Tibial artery (tissue), 4 donors: Measurements from ENCODE around the gene NMRK2.

ENCODE experiments used
- DNase-seq, 2 donors: peaks; one replicate each; pipeline ENCODE4 v3.0.0-alpha.2; 2019
- H3K27ac ChIP-seq, 2 donors: fragments of 200-600 bp; sonication (generic) in 1 of 2; 1 replicate in 1 of 2; 2 replicates in 1 of 2; pipeline ENCODE4 v1.5.1; 2018 to 2019; ENCODE audit warnings: mild to moderate bottlenecking in 1 of 2
- H3K27me3 ChIP-seq, 2 donors: fragments of 200-600 bp; sonication (generic) in 1 of 2; one replicate each; pipeline versions ENCODE4 v1.5.1 to v1.6.0; 2016 to 2019
- H3K36me3 ChIP-seq, 3 donors: fragments of 200-600 bp; sonication (generic) in 2 of 3; one replicate each; pipeline ENCODE4 v1.5.1; 2016 to 2019; ENCODE audit warnings: mild to moderate bottlenecking in 2 of 3
- H3K4me1 ChIP-seq, 4 donors: fragments of 200-600 bp; sonication (generic) in 2 of 4; 1 replicate in 3 of 4; 2 replicates in 1 of 4; pipeline ENCODE4 v1.5.1; 2016 to 2019
- H3K4me3 ChIP-seq, 2 donors: fragments of 200-600 bp; sonication (generic) in 1 of 2; 1 replicate in 1 of 2; 2 replicates in 1 of 2; pipeline ENCODE4 v1.5.1; 2018 to 2019; ENCODE audit warnings: mild to moderate bottlenecking in 2 of 2
- H3K9me3 ChIP-seq, 3 donors: fragments of 200-600 bp; sonication (generic) in 1 of 3; one replicate each; pipeline ENCODE4 v1.5.1; 2016 to 2019
- intact Hi-C: fragments of 100-400 bp; cut with DNase I; formaldehyde crosslinking; loops from one replicate; pipeline ENCODE4 v1.15.0; 2023; ENCODE audit warnings: low total_unique reads
- TF ChIP-seq, protein P1 (sequence below), 2 experiments: fragments of 200-600 bp in 1 of 2; fragments of 450-650 bp in 1 of 2; IDR thresholded peaks; one replicate each; pipeline ENCODE4 v1.5.1; 2017 to 2019; ENCODE audit warnings: antibody characterized with exemption in 2 of 2, mild to moderate bottlenecking in 1 of 2, moderate library complexity in 1 of 2

NMRK2 gene

DNA sequence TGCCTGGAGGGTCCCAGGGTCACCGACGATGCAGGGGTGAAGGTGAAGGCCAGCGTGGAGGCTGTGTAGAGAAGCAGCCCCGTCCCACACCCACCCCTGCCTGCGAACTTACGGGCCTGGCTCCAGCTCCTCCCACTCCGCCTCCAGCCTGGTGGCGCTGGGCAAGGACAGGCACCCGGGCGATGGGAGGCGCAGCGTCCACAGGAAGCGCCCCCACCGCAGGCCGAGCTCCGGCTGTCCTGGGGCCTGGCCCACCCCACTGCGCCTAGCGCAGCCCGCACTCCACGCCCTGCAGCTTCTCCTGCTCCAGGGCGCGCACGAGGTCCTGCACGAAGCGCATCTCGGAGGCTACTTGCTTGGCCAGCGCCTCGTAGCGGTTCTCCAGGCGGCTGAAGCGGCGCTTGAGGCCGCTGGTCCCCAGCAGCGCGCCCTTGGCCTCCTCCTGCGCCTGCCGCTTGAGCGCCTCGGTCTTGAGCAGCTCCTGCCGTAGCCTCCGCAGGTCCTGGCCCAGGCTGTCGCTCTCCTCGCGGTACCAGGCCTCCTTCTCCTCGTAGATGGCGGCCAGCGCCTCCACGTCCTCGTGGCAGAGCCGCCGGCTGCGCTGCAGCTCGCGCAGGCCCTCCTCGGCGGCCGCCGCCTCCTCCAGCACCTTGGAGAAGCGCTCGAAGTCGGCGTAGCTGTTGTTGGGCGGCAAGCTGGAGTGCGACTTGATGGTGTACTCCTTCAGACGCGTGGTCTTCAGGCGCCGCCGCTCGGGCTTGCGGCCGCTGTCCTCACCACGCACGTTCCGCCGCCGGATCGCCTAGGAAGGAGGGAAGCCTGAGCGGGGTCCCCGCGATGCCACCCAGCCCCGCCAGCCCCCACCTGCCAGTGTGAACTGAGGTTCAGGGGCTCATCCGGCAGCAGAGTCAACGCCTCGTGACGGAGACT, 26.2 kb downstream of the NMRK2 start:
- peaks cover 79 to 87% (median 79%) of the 10 kb centered on the region in 3 donors for H3K36me3 ChIP-seq

DNA sequence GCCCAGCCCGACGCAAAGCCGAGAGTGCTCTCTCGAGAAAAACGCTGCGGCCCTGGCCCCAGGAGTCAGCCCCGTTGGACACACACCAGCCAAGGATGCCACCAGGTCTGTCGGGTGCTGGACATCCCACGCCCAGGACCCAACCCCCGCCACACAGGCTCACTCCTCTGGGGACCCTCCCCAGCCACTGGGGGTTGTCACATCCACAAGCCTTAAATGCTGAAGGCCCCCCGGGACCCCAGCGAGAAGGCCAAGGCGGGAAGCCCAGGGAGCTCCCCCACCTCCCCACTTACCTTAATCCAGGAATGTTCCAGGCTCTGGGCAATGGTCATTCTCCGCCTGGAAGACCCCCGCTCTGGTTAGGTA, 26.9 kb downstream of the NMRK2 start:
- DNase-seq, result no peak
- TF ChIP-seq, protein P1, sequence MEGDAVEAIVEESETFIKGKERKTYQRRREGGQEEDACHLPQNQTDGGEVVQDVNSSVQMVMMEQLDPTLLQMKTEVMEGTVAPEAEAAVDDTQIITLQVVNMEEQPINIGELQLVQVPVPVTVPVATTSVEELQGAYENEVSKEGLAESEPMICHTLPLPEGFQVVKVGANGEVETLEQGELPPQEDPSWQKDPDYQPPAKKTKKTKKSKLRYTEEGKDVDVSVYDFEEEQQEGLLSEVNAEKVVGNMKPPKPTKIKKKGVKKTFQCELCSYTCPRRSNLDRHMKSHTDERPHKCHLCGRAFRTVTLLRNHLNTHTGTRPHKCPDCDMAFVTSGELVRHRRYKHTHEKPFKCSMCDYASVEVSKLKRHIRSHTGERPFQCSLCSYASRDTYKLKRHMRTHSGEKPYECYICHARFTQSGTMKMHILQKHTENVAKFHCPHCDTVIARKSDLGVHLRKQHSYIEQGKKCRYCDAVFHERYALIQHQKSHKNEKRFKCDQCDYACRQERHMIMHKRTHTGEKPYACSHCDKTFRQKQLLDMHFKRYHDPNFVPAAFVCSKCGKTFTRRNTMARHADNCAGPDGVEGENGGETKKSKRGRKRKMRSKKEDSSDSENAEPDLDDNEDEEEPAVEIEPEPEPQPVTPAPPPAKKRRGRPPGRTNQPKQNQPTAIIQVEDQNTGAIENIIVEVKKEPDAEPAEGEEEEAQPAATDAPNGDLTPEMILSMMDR (IDR thresholded peaks at IDR 0.05), result no peak
- no peaks in the 10 kb centered on the region for H3K9me3 ChIP-seq
- intact Hi-C loops, result loop anchor here (10.0 kb wide), 2 partner anchors 195 to 425 kb away; partner anchors contain the start of genes APBA3, MRPL54 and TEKTIP1
- H3K4me1 ChIP-seq, result peaks cover 0 to 36% (median 10%) of the 10 kb centered on the region in 4 donors
- H3K27me3 ChIP-seq, result no peaks in the 10 kb centered on the region
- no peak overlapping the region for H3K27ac ChIP-seq
- no peak overlapping the region for H3K4me3 ChIP-seq
- peaks cover 85 to 93% (median 86%) of the 10 kb centered on the region in 3 donors for H3K36me3 ChIP-seq

More for the DNA sequence above, 26.2 kb downstream of the NMRK2 start:
- peak overlapping the region; percentile 47 to 64 for H3K27ac ChIP-seq
- no peaks in the 10 kb centered on the region for H3K9me3 ChIP-seq
- TF ChIP-seq, protein P1 (IDR thresholded peaks at IDR 0.05), result no peak
- no peaks in the 10 kb centered on the region for H3K27me3 ChIP-seq
- intact Hi-C loops, result no loop called here
- no peak overlapping the region for H3K4me3 ChIP-seq
- H3K4me1 ChIP-seq, result peaks cover 0 to 40% (median 8%) of the 10 kb centered on the region in 4 donors
- no peak for DNase-seq

DNA sequence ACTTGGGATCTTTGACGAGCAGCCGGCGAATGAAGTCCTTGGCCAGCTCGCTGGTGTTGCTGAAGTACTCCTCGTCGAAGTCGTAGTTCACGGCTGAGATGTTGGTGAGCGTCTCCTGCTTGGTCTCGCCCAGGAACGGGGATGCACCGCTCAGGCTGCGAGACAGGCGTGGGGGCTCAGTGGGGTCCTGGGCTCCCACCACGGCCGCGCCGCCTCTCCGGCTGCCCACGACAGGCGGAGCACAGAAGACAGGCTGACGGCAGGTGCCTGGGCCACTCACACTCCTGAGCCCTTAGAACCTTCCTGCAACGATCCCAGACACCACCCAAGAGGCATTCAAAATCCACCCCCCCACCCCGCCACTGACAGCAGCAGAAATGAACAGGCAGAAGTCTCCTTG, 28.1 kb downstream of the NMRK2 start:
- no peak for DNase-seq
- Histone ChIP-seq H3K36me3 (peaks cover 89 to 98% (median 96%) of the 10 kb centered on the region in 3 donors), H3K9me3 (no peaks in the 10 kb centered on the region), H3K27ac (no peak overlapping the region), H3K4me3 (no peak overlapping the region), H3K4me1 (peaks cover 0 to 36% (median 20%) of the 10 kb centered on the region in 4 donors), H3K27me3 (no peaks in the 10 kb centered on the region)
- intact Hi-C loops, result loop anchor here (10.0 kb wide), 2 partner anchors 196 to 426 kb away; partner anchors contain the start of genes APBA3, MRPL54 and TEKTIP1
- TF ChIP-seq, protein P1 (IDR thresholded peaks at IDR 0.05), result no peak

DNA sequence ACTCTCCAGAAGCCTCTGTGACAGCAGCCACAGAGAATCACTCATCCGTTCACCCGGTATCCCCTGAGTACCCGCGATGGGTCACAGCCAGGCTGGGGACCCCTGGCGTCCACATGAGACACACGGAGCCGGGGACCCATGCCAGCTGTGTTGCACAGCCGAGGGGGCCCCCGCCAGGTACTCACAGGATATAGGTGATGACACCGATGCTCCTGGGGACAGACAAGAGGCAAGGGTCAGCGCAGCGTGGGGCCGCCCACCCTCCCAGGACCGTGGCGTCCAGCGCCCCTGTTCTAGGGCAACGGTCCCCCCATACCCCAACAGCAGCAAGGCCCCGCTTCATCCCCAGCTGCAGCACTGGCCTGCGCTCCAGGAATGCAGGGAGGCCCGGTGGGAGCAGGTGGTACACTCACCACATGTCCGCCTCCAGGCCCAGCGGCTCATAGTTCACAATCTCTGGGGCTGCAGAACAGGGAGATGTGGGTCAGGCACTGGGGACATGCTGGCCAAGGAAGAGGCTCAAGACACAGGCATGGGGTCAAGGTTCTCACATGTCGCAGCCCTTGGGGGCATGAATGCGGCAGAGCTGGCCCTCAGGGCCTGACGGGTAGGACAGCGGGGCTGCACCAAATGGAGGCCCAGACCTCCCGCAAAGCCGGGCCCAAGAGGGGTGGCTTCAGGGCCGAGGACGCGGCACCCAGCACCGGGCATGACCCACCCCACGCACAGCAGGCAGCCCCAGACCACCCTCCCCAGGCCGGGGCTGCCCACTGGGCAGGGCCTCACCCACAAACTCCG, 30.8 kb downstream of the NMRK2 start:
- no peak for DNase-seq

More for the DNA sequence above, 30.8 kb downstream of the NMRK2 start:
- no peaks in the 10 kb centered on the region for H3K27me3 ChIP-seq
- intact Hi-C loops, result loop anchor here (10.0 kb wide), 2 partner anchors 199 to 429 kb away; partner anchors contain the start of genes APBA3, MRPL54 and TEKTIP1
- no peaks in the 10 kb centered on the region for H3K9me3 ChIP-seq
- peaks cover 90 to 93% (median 92%) of the 10 kb centered on the region in 3 donors for H3K36me3 ChIP-seq
- H3K27ac ChIP-seq, result no peak overlapping the region
- peaks cover 8 to 45% (median 40%) of the 10 kb centered on the region in 4 donors for H3K4me1 ChIP-seq
- TF ChIP-seq, protein P1 (IDR thresholded peaks at IDR 0.05), result no peak
- no peak overlapping the region for H3K4me3 ChIP-seq
